SU-DHL-6 (cell line): ENCODE data around the gene TRDN.
"Not testable (repeated sequence)": the region's sequence is repeated elsewhere in the genome, so short reads cannot be mapped to it uniquely, and the experiment has no call there.

Source experiments
- H2AFZ ChIP-seq: fragments of 200-600 bp; sonication (generic); 2 replicates; pipeline ENCODE4 v1.6.1; 2014; ENCODE audit warnings: low read depth, mild to moderate bottlenecking, moderate library complexity, mixed read lengths, antibody characterized with exemption, low read length; ENCODE audit not compliant: severe bottlenecking
- H3F3A ChIP-seq: fragments of 200-600 bp; shearing (Covaris generic); 2 replicates; pipeline ENCODE4 v1.6.0; 2016; ENCODE audit warnings: antibody characterized with exemption, mild to moderate bottlenecking; ENCODE audit not compliant: insufficient read depth
- H3K27ac ChIP-seq: fragments of 200-600 bp; sonication (generic); 2 replicates; pipeline ENCODE4 v1.5.1; 2016; ENCODE audit warnings: low read depth, mild to moderate bottlenecking, low read length, moderate library complexity, mixed read lengths
- H3K27me3 ChIP-seq: fragments of 200-600 bp; sonication (generic), shearing (Covaris generic); 2 replicates; pipeline ENCODE4 v1.6.0; 2014; ENCODE audit warnings: mild to moderate bottlenecking, low read length
- H3K36me3 ChIP-seq: fragments of 200-600 bp; sonication (generic); 2 replicates; pipeline ENCODE4 v1.6.1; 2014; ENCODE audit warnings: mild to moderate bottlenecking, low read length, mixed read lengths
- H3K4me2 ChIP-seq: fragments of 300-600, 200-600 bp; shearing (Covaris generic), sonication (generic); 2 replicates; pipeline ENCODE4 v1.6.0; 2014; ENCODE audit warnings: low read length, low read depth, mild to moderate bottlenecking; ENCODE audit not compliant: poor library complexity, severe bottlenecking
- H3K4me3 ChIP-seq: fragments of 200-600 bp; sonication (generic); 2 replicates; pipeline ENCODE4 v1.5.1; 2014; ENCODE audit warnings: antibody characterized with exemption, low read length, mild to moderate bottlenecking, mixed read lengths; ENCODE audit not compliant: insufficient read depth, poor library complexity, severe bottlenecking
- H3K79me2 ChIP-seq: fragments of 200-600 bp; sonication (generic); 2 replicates; pipeline ENCODE4 v1.6.1; 2014; ENCODE audit warnings: mild to moderate bottlenecking, low read length, moderate library complexity; ENCODE audit not compliant: insufficient read depth
- H3K9ac ChIP-seq: fragments of 200-600 bp; sonication (generic); 2 replicates; pipeline ENCODE4 v1.7.0; 2014; ENCODE audit warnings: mild to moderate bottlenecking, low read length
- H3K9me2 ChIP-seq: fragments of 200-600 bp; sonication (generic); replicated peaks from 2 replicates; pipeline ENCODE4 v1.6.1; 2014; ENCODE audit warnings: low read length; ENCODE audit not compliant: insufficient read depth
- H3K9me3 ChIP-seq: fragments of 200-600 bp; sonication (generic); 2 replicates; pipeline ENCODE4 v1.6.1; 2014; ENCODE audit warnings: low read length, mixed read lengths; ENCODE audit not compliant: insufficient read depth
- H4K20me1 ChIP-seq: fragments of 200-600 bp; sonication (generic); 2 replicates; pipeline ENCODE4 v1.6.1; 2014; ENCODE audit warnings: low read depth, mild to moderate bottlenecking, antibody characterized with exemption, low read length, moderate library complexity, mixed read lengths
- EZH2phosphoT487 ChIP-seq: fragments of 200-600 bp; sonication (generic), shearing (Covaris generic); conservative IDR thresholded peaks from 2 replicates; pipeline ENCODE4 v1.6.1; 2018; ENCODE audit warnings: mild to moderate bottlenecking, antibody characterized with exemption, low read length, moderate library complexity, mixed read lengths
- TF ChIP-seq, protein P1 (sequence below): fragments of 200-600 bp; sonication (generic); IDR thresholded peaks from one replicate; pipeline ENCODE4 v1.5.1; 2017; ENCODE audit warnings: antibody characterized with exemption, mild to moderate bottlenecking, low read length, moderate library complexity; ENCODE audit not compliant: insufficient read depth, poor library complexity, severe bottlenecking

Gene TRDN

DNA sequence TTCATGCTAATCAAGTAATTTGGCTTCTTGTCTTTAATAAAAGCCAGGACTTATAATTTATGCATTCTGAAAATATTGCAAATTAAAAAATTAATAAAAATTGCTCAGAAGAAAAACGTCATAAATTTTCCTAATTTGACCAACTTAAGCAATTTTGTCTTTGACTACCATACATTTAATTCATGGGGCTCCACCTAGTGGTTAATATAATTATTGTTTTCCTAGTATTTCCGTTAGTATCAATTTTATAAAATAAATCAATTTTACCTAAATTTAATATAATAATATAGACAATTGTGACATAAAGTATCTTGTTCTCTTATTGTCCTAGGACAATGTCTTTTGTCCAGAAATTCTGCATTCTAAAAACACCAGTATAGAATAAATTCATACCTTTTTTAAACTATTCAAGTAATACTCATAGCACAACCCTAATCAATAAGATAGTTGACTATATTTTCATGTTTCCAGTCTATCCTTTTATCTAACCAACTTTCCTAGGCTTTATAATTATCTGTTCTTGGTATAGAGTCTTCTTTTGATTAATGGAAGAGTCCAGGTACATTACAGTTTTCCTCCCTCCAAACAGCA, 319.9 kb downstream of the TRDN start:
- no peaks in the 10 kb centered on the region for H3K79me2 ChIP-seq
- H3K9ac ChIP-seq: no peak overlapping the region
- H3K27ac ChIP-seq: no peak overlapping the region
- H3F3A ChIP-seq: no peaks in the 10 kb centered on the region
- H3K4me3 ChIP-seq: no peak overlapping the region
- H3K4me2 ChIP-seq: no peak overlapping the region
- H4K20me1 ChIP-seq: no peaks in the 10 kb centered on the region
- no peaks in the 10 kb centered on the region for H3K9me3 ChIP-seq
- no peak overlapping the region for H2AFZ ChIP-seq
- H3K36me3 ChIP-seq: no peaks in the 10 kb centered on the region
- H3K27me3 ChIP-seq: no peaks in the 10 kb centered on the region
- H3K9me2 ChIP-seq: no peaks in the 10 kb centered on the region
- TF ChIP-seq, protein P1, sequence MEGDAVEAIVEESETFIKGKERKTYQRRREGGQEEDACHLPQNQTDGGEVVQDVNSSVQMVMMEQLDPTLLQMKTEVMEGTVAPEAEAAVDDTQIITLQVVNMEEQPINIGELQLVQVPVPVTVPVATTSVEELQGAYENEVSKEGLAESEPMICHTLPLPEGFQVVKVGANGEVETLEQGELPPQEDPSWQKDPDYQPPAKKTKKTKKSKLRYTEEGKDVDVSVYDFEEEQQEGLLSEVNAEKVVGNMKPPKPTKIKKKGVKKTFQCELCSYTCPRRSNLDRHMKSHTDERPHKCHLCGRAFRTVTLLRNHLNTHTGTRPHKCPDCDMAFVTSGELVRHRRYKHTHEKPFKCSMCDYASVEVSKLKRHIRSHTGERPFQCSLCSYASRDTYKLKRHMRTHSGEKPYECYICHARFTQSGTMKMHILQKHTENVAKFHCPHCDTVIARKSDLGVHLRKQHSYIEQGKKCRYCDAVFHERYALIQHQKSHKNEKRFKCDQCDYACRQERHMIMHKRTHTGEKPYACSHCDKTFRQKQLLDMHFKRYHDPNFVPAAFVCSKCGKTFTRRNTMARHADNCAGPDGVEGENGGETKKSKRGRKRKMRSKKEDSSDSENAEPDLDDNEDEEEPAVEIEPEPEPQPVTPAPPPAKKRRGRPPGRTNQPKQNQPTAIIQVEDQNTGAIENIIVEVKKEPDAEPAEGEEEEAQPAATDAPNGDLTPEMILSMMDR: peak; percentile 25
- no peak for TF ChIP-seq EZH2phosphoT487

DNA sequence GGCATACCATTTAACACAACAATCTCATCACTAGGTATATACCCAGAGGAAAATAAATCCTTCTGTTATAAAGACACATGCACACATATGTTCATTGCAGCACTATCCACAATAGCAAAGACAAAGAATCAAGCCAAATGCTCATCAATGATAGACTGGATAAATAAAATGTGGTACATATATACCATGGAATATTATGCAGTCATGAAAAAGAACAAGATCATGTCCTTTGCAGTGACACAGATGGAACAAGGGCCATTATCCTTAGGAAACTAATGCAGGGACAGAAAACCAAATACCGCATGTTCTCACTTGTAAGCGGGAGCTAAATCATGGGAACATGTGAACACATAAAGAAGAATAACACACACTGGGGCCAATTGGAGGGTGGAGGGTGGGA, 322.3 kb downstream of the TRDN start:
- H3K27me3 ChIP-seq, H3K36me3 ChIP-seq, H3K27ac ChIP-seq, H4K20me1 ChIP-seq, H3K79me2 ChIP-seq, H3K9me2 ChIP-seq, H3K4me3 ChIP-seq, H2AFZ ChIP-seq, H3K4me2 ChIP-seq, H3K9ac ChIP-seq, H3K9me3 ChIP-seq, H3F3A ChIP-seq: not testable (repeated sequence)

DNA sequence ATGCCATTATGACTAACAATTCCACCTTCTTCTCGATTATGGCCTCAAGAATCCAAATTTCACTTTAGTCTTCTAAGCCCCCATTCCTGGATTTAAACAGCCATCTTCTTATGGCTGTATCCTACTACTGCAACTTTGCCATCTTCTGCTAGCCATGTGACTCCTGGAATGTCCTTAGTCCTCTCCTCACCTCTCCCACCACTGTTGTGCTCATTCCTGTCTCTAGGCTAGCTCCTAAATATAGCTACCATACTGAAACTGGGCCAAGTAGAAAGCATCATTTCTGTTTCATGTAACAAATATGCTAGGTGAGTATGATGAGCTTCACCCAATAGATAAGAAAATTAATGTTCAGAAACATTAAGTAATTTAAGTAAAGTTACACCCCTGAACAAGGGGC, 327.6 kb downstream of the TRDN start:
- no peak overlapping the region for H3K27ac ChIP-seq
- H3K4me3 ChIP-seq: no peak overlapping the region
- TF ChIP-seq EZH2phosphoT487: no peak
- TF ChIP-seq, protein P1: no peak
- H4K20me1 ChIP-seq: no peaks in the 10 kb centered on the region
- H3K9me2 ChIP-seq: no peaks in the 10 kb centered on the region
- no peaks in the 10 kb centered on the region for H3K79me2 ChIP-seq
- no peak overlapping the region for H3K4me2 ChIP-seq
- H3K27me3 ChIP-seq: no peaks in the 10 kb centered on the region
- H3F3A ChIP-seq: no peaks in the 10 kb centered on the region
- H3K36me3 ChIP-seq: no peaks in the 10 kb centered on the region
- H3K9ac ChIP-seq: no peak overlapping the region
- H3K9me3 ChIP-seq: no peaks in the 10 kb centered on the region
- H2AFZ ChIP-seq: no peak overlapping the region

DNA sequence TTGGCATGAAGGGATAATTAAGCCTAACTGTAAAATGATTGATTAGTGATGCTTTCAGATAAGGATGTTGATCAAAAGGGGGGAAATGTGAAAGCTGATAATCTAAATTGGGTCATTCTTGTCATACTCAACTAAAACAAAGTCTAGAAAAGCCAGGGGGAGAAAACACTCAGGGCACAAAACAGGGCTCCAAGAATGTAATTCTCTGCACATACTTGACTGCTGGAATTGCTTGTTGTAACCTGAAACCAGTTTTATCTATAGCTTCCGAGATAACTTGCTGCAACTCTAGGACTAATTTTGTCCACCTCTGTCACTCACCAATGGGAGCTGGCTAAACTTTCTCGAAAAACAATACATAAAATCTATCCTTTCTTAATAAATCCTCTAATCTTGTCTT, 330.4 kb downstream of the TRDN start:
- H3K4me2 ChIP-seq: no peak overlapping the region

More for the DNA sequence above, 330.4 kb downstream of the TRDN start:
- Histone ChIP-seq H3K27me3 (no peaks in the 10 kb centered on the region), H3K9me3 (no peaks in the 10 kb centered on the region), H2AFZ (no peak overlapping the region), H3K9ac (no peak overlapping the region), H3K9me2 (0 out of 2 replicates have a peak, but pooled peaks cover 3% of the 10 kb centered on the region), H4K20me1 (no peaks in the 10 kb centered on the region), H3K4me3 (no peak overlapping the region), H3K27ac (no peak overlapping the region), H3F3A (no peaks in the 10 kb centered on the region), H3K36me3 (no peaks in the 10 kb centered on the region), H3K79me2 (no peaks in the 10 kb centered on the region)
- TF ChIP-seq, protein P1: no peak
- TF ChIP-seq EZH2phosphoT487: no peak
